Measurements from ENCODE around the gene ITGB1BP1. TPM values are rescaled to one million over a fixed set of nuclear protein-coding genes. Genes with fewer than 3 reads are reported as not detected.

Gene ITGB1BP1
- total RNA-seq, 1 donor from 2014 or later: 41.8 TPM

DNA sequence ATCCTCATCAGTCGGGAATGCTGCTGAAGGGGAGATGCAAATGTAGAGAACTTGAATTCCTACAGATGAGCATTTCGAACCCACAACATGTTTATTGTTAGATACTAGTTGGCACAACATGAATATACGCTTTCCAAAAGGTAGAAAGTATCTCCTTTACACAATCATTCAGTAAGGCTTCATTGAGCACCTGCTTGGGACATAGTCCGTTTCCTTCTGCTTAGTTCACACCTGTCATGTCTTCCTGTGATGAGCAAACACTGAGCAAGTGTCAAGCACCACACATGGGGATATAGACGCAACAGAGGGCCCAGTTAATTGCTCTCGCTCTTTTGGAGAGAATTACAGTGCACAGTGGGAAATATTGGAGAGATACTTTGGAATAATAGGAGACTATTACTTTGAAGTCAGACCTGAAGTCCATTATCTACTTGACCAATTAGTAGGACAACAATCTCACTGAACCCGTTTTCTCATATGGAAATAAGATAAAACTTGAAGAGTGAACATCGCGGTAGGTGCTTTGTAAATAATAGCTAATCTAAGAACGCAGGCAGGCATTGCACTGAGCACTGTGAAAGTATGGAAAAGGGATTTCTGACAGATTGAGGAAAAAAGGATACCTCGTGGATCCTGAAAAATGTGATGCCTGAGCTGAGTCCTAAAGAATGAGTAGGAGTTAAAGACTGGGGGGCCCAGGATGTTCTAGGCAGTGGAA lies 1.3 kb upstream of the ITGB1BP1 start:
- Mint-ChIP-seq H3K27ac (no peak overlapping the region), H3K4me3 (ENCODE audit: low read depth) (no peak overlapping the region)

GRCh38 chr2:9423922-9424272 lies 569 bp upstream of the ITGB1BP1 start:
- Mint-ChIP-seq H3K4me1 (ENCODE audit: low read depth) (peaks cover 10% of the 10 kb centered on the region), H3K36me3 (ENCODE audit: insufficient read depth) (no peaks in the 10 kb centered on the region), H3K4me3 (ENCODE audit: low read depth) (no peak overlapping the region), H3K9me3 (ENCODE audit: low read depth) (no peaks in the 10 kb centered on the region), H3K27ac (no peak overlapping the region), H3K27me3 (peaks cover 5% of the 10 kb centered on the region)
- no peak for DNase-seq (ENCODE audit: low spot score, unreplicated experiment)
- TF ChIP-seq CTCF (IDR thresholded peaks at IDR 0.05; ENCODE audit: unreplicated experiment): no peak

More for the DNA sequence above, 1.3 kb upstream of the ITGB1BP1 start:
- Mint-ChIP-seq H3K27me3 (peaks cover 5% of the 10 kb centered on the region), H3K36me3 (ENCODE audit: insufficient read depth) (no peaks in the 10 kb centered on the region), H3K9me3 (ENCODE audit: low read depth) (no peaks in the 10 kb centered on the region), H3K4me1 (ENCODE audit: low read depth) (peaks cover 10% of the 10 kb centered on the region)
- DNase-seq (ENCODE audit: low spot score, unreplicated experiment): no peak
- TF ChIP-seq CTCF (IDR thresholded peaks at IDR 0.05; ENCODE audit: unreplicated experiment): no peak

GRCh38 chr2:9422321-9423099 lies 818 bp downstream of the ITGB1BP1 start:
- no peak overlapping the region for H3K4me3 Mint-ChIP-seq (ENCODE audit: low read depth)
- no peaks in the 10 kb centered on the region for H3K36me3 Mint-ChIP-seq (ENCODE audit: insufficient read depth)
- H3K27me3 Mint-ChIP-seq: peaks cover 5% of the 10 kb centered on the region
- H3K27ac Mint-ChIP-seq: peak overlapping the region; percentile 91
- H3K4me1 Mint-ChIP-seq (ENCODE audit: low read depth): peaks cover 10% of the 10 kb centered on the region
- H3K9me3 Mint-ChIP-seq (ENCODE audit: low read depth): no peaks in the 10 kb centered on the region
- DNase-seq (ENCODE audit: low spot score, unreplicated experiment): no peak
- TF ChIP-seq CTCF (IDR thresholded peaks at IDR 0.05; ENCODE audit: unreplicated experiment): no peak

DNA sequence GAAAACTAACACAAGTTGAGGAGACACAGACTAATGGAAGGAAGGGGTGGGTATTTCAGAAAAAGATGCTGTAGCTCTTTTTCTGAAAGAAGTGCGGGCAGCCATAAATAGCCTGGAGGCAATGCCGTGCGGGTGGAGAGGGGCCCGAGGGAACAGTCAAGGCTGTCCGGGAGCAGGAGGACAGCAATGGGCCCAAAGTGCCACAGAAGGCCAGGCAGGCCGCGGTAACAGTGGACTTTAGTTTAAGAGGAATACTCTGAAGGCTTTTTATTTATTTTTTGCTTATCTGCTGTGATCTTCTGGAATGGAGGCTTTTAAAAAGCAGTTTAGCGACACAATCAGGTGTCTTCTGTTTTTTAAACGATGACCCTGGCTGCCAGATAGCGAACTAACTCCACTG lies 2.8 kb downstream of the ITGB1BP1 start:
- Mint-ChIP-seq H3K4me1 (ENCODE audit: low read depth) (peaks cover 10% of the 10 kb centered on the region), H3K9me3 (ENCODE audit: low read depth) (no peaks in the 10 kb centered on the region), H3K4me3 (ENCODE audit: low read depth) (no peak overlapping the region), H3K36me3 (ENCODE audit: insufficient read depth) (no peaks in the 10 kb centered on the region), H3K27ac (no peak overlapping the region), H3K27me3 (peaks cover 5% of the 10 kb centered on the region)
- TF ChIP-seq CTCF (IDR thresholded peaks at IDR 0.05; ENCODE audit: unreplicated experiment): no peak
- no peak for DNase-seq (ENCODE audit: low spot score, unreplicated experiment)

GRCh38 chr2:9419541-9419940 lies 3.8 kb downstream of the ITGB1BP1 start:
- H3K27ac Mint-ChIP-seq: no peak overlapping the region
- H3K4me1 Mint-ChIP-seq (ENCODE audit: low read depth): peaks cover 10% of the 10 kb centered on the region
- no peak for TF ChIP-seq CTCF (IDR thresholded peaks at IDR 0.05; ENCODE audit: unreplicated experiment)
- no peaks in the 10 kb centered on the region for H3K36me3 Mint-ChIP-seq (ENCODE audit: insufficient read depth)
- H3K4me3 Mint-ChIP-seq (ENCODE audit: low read depth): no peak overlapping the region
- no peaks in the 10 kb centered on the region for H3K9me3 Mint-ChIP-seq (ENCODE audit: low read depth)
- no peak for DNase-seq (ENCODE audit: low spot score, unreplicated experiment)
- H3K27me3 Mint-ChIP-seq: peaks cover 5% of the 10 kb centered on the region

Measured in progenitor cell of endocrine pancreas (in vitro differentiated cells).